Measurements from ENCODE around the gene CD22. TPM values are rescaled to one million over a fixed set of nuclear protein-coding genes. Genes with fewer than 3 reads are reported as not detected.

CD22 gene
- total and polyA plus RNA-seq, 8 donors, result 5.2 to 63.2 (median 12.0) TPM

DNA sequence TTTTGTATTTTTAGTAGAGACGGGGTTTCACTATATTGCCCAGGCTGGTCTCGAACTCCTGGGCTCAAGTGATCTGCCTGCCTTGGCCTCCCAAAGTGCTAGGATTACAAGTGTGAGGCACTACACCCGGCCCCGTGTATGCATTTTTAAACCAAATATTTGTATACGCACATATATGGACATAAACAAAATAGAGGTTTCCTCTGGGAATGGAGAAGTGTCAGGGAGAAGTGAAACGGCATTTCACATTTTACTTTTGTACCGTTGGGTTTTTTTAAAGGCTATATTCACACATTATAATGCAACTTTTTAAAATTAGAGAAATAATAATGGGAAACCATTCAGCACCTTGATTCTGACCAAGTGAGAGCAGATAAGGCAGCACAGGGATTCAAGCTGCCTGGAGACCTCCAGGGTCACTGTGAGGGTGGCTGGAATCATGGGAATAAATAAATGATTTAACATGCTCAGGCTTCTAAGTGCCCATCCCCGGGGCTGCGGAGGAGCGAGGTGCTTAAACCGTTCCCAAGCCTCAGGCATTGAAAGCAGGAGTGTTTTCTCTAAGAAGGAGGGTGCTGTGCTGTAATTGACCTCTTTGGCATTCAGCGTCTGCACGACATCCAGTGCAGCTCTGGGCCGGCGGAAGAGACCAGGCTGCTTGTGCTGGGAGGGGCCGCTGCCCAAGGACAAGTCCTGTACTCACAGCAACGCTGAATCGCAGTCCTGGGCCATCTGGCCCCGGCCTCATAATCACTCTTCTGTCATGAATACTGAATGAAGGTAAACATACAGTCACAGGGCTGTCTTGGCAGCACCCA, 66.6 kb downstream of the CD22 start:
- TF ChIP-seq, protein P1, sequence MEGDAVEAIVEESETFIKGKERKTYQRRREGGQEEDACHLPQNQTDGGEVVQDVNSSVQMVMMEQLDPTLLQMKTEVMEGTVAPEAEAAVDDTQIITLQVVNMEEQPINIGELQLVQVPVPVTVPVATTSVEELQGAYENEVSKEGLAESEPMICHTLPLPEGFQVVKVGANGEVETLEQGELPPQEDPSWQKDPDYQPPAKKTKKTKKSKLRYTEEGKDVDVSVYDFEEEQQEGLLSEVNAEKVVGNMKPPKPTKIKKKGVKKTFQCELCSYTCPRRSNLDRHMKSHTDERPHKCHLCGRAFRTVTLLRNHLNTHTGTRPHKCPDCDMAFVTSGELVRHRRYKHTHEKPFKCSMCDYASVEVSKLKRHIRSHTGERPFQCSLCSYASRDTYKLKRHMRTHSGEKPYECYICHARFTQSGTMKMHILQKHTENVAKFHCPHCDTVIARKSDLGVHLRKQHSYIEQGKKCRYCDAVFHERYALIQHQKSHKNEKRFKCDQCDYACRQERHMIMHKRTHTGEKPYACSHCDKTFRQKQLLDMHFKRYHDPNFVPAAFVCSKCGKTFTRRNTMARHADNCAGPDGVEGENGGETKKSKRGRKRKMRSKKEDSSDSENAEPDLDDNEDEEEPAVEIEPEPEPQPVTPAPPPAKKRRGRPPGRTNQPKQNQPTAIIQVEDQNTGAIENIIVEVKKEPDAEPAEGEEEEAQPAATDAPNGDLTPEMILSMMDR (IDR thresholded peaks at IDR 0.05), result no peak
- Histone ChIP-seq H3K4me3 (no peak overlapping the region), H3K27ac (no peak overlapping the region), H3K9me3 (no peaks in the 10 kb centered on the region), H3K4me1 (peaks cover 0 to 4% of the 10 kb centered on the region in 2 donors), H3K36me3 (no peaks in the 10 kb centered on the region), H3K27me3 (peaks cover 0 to 6% of the 10 kb centered on the region in 2 donors)
- DNase-seq, result no peak
- peak; percentile 66 for ATAC-seq
- intact Hi-C loops (cut with DNase I), result no loop called here

DNA sequence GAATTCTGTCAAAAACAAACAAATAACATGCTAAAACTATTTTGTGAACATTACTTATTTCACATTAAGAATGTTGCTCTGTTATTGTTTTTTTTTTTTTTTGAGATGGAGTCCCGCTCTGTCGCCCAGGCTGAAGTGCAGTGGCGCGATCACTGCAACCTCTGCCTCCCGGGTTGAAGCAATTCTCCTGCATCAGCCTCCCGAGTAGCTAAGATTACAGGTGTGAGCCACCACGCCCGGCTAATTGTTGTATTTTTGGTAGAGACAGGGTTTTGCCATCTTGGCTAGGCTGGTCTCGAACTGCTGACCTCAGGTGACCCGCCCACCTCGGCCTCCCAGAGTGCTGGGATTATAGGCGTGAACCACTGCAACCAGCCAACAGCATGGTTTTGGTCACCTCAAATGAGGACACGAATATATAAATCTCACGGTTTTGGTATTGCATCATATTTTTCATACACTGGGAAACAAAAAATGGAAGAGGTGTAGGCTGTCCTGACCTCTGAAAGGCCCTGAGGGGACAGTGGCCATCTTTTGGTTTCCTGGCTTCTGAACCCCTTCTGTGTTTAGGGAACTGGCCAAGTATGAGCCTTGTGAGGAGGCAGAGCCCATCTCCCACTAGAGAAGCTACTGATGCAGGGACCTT, 67.4 kb downstream of the CD22 start:
- intact Hi-C loops (cut with DNase I), result no loop called here

More for the DNA sequence above, 67.4 kb downstream of the CD22 start:
- Histone ChIP-seq H3K27ac (no peak overlapping the region), H3K36me3 (no peaks in the 10 kb centered on the region), H3K4me1 (peaks cover 0 to 4% of the 10 kb centered on the region in 2 donors), H3K27me3 (peaks cover 0 to 6% of the 10 kb centered on the region in 2 donors), H3K9me3 (no peaks in the 10 kb centered on the region), H3K4me3 (no peak overlapping the region)
- DNase-seq (no peak), ATAC-seq (no peak)
- TF ChIP-seq, protein P1 (IDR thresholded peaks at IDR 0.05), result no peak

Small RNA genes lying within 50 kb of the gene (microRNA-seq; reads per million reads assigned to microRNA genes)
- 0 reads per million in 2 donors for gene MIR5196

Other genes starting within 250 kb of the CD22 start
- gene FXYD3, start 213.4 kb upstream of the CD22 start, total RNA-seq, result 100 to 1,000 TPM in 1 of 2 donors, 10 to 100 TPM in 1; 88.4 to 207 TPM
- gene FXYD3, start 213.4 kb upstream of the CD22 start, polyA plus RNA-seq (ENCODE audit: insufficient read length in 6 of 6), result 10 to 100 TPM; 17.5 to 50.2 (median 21.1) TPM
- gene LGI4, start 194.1 kb upstream of the CD22 start, total RNA-seq, result 1 to 10 TPM; 1.8 to 2.5 TPM
- gene LGI4, start 194.1 kb upstream of the CD22 start, polyA plus RNA-seq (ENCODE audit: insufficient read length in 6 of 6), result 1 to 10 TPM; 2.0 to 3.4 (median 2.7) TPM
- gene FXYD1, start 190.4 kb upstream of the CD22 start, total RNA-seq, result 10 to 100 TPM; 20.1 to 24.0 TPM
- gene FXYD1, start 190.4 kb upstream of the CD22 start, polyA plus RNA-seq (ENCODE audit: insufficient read length in 6 of 6), result 10 to 100 TPM; 50.5 to 67.0 (median 53.6) TPM
- gene FXYD7, start 185.9 kb upstream of the CD22 start, total RNA-seq, result not detected
- 1 to 10 TPM in 2 of 6 donors, under 1 TPM in 4; 0.55 to 1.3 (median 0.74) TPM for gene FXYD7, start 185.9 kb upstream of the CD22 start, polyA plus RNA-seq (ENCODE audit: insufficient read length in 6 of 6)
- 100 to 1,000 TPM; 111 to 123 TPM for gene FXYD5, start 174.5 kb upstream of the CD22 start, total RNA-seq
- gene FXYD5, start 174.5 kb upstream of the CD22 start, polyA plus RNA-seq (ENCODE audit: insufficient read length in 6 of 6), result 10 to 100 TPM; 29.0 to 33.0 (median 31.3) TPM
- under 1 TPM in 1 of 2 donors, not detected in 1; 0.20 TPM for gene FAM187B, start 100.4 kb upstream of the CD22 start, total RNA-seq
- not detected for gene FAM187B, start 100.4 kb upstream of the CD22 start, polyA plus RNA-seq (ENCODE audit: insufficient read length in 6 of 6)
- 100 to 1,000 TPM in 1 of 2 donors, 10 to 100 TPM in 1; 65.4 to 130 TPM for gene LSR, start 80.2 kb upstream of the CD22 start, total RNA-seq
- 10 to 100 TPM; 50.6 to 70.1 (median 60.1) TPM for gene LSR, start 80.2 kb upstream of the CD22 start, polyA plus RNA-seq (ENCODE audit: insufficient read length in 6 of 6)
- gene USF2, start 60.2 kb upstream of the CD22 start, total RNA-seq, result 100 to 1,000 TPM; 123 to 148 TPM
- gene USF2, start 60.2 kb upstream of the CD22 start, polyA plus RNA-seq (ENCODE audit: insufficient read length in 6 of 6), result 100 to 1,000 TPM; 149 to 187 (median 165) TPM
- 1 to 10 TPM; 1.1 to 1.9 TPM for gene HAMP, start 46.7 kb upstream of the CD22 start, total RNA-seq
- under 1 TPM; 0.20 to 0.85 (median 0.41) TPM for gene HAMP, start 46.7 kb upstream of the CD22 start, polyA plus RNA-seq (ENCODE audit: insufficient read length in 6 of 6)
- gene MAG, start 37.0 kb upstream of the CD22 start, total RNA-seq, result not detected
- 10 to 100 TPM in 2 of 6 donors, 1 to 10 TPM in 4; 1.3 to 14.4 (median 6.2) TPM for gene MAG, start 37.0 kb upstream of the CD22 start, polyA plus RNA-seq (ENCODE audit: insufficient read length in 6 of 6)
- gene FFAR1, start 18.7 kb downstream of the CD22 start, total RNA-seq, result not detected
- under 1 TPM; 0.06 to 0.74 (median 0.28) TPM for gene FFAR1, start 18.7 kb downstream of the CD22 start, polyA plus RNA-seq (ENCODE audit: insufficient read length in 6 of 6)
- 1 to 10 TPM in 1 of 2 donors, not detected in 1; 1.6 TPM for gene FFAR3, start 29.3 kb downstream of the CD22 start, total RNA-seq
- gene FFAR3, start 29.3 kb downstream of the CD22 start, polyA plus RNA-seq (ENCODE audit: insufficient read length in 6 of 6), result under 1 TPM in 5 of 6 donors, not detected in 1; 0.09 to 0.49 (median 0.28) TPM
- gene GPR42, start 41.9 kb downstream of the CD22 start, total RNA-seq, result not detected
- under 1 TPM in 3 of 6 donors, not detected in 3; 0.11 to 0.24 (median 0.14) TPM for gene GPR42, start 41.9 kb downstream of the CD22 start, polyA plus RNA-seq (ENCODE audit: insufficient read length in 6 of 6)
- 10 to 100 TPM in 1 of 2 donors, under 1 TPM in 1; 0.85 to 26.6 TPM for gene FFAR2, start 119.1 kb downstream of the CD22 start, total RNA-seq
- under 1 TPM in 5 of 6 donors, not detected in 1; 0.18 to 0.79 (median 0.34) TPM for gene FFAR2, start 119.1 kb downstream of the CD22 start, polyA plus RNA-seq (ENCODE audit: insufficient read length in 6 of 6)
- not detected for gene KRTDAP, start 161.3 kb downstream of the CD22 start, total RNA-seq
- gene KRTDAP, start 161.3 kb downstream of the CD22 start, polyA plus RNA-seq (ENCODE audit: insufficient read length in 6 of 6), result 1 to 10 TPM in 5 of 6 donors, under 1 TPM in 1; 0.98 to 2.2 (median 1.8) TPM
- gene DMKN, start 184.5 kb downstream of the CD22 start, total RNA-seq, result 100 to 1,000 TPM; 104 to 136 TPM
- 100 to 1,000 TPM in 5 of 6 donors, 10 to 100 TPM in 1; 92.5 to 140 (median 111) TPM for gene DMKN, start 184.5 kb downstream of the CD22 start, polyA plus RNA-seq (ENCODE audit: insufficient read length in 6 of 6)
- gene SBSN, start 199.1 kb downstream of the CD22 start, total RNA-seq, result under 1 TPM in 1 of 2 donors, not detected in 1; 0.20 TPM
- under 1 TPM in 2 of 6 donors, not detected in 4; 0.09 to 0.11 TPM for gene SBSN, start 199.1 kb downstream of the CD22 start, polyA plus RNA-seq (ENCODE audit: insufficient read length in 6 of 6)
- not detected for gene GAPDHS, start 204.3 kb downstream of the CD22 start, total RNA-seq
- gene GAPDHS, start 204.3 kb downstream of the CD22 start, polyA plus RNA-seq (ENCODE audit: insufficient read length in 6 of 6), result not detected
- gene TMEM147, start 216.4 kb downstream of the CD22 start, total RNA-seq, result 100 to 1,000 TPM in 1 of 2 donors, 10 to 100 TPM in 1; 98.3 to 112 TPM
- gene TMEM147, start 216.4 kb downstream of the CD22 start, polyA plus RNA-seq (ENCODE audit: insufficient read length in 6 of 6), result 10 to 100 TPM; 52.7 to 62.3 (median 55.2) TPM
- not detected for gene ATP4A, start 234.5 kb downstream of the CD22 start, total RNA-seq
- not detected for gene ATP4A, start 234.5 kb downstream of the CD22 start, polyA plus RNA-seq (ENCODE audit: insufficient read length in 6 of 6)